ENCODE data around the gene ABCD4. TPM values are rescaled to one million over a fixed set of nuclear protein-coding genes. Genes with fewer than 3 reads are reported as not detected.

ABCD4 gene
- total and polyA plus RNA-seq, 2 experiments from 2014 or later = 60.5 to 73.1 TPM

GRCh38 chr14:74302634-74303569, at the start of gene ABCD4 (continued):
- TF ChIP-seq CREB1 (CRISPR knock-in tag; IDR thresholded peaks at IDR 0.05; ENCODE audit: low read depth) = peak; percentile 69

GRCh38 chr14:74350928-74351323, 48.2 kb upstream of the ABCD4 start:
- no peaks in the 10 kb centered on the region for H3K27me3 ChIP-seq (ENCODE audit: insufficient read depth)
- H3K4me1 Mint-ChIP-seq = peaks cover 35% of the 10 kb centered on the region
- peaks cover 13% of the 10 kb centered on the region for H3K27me3 Mint-ChIP-seq (ENCODE audit: insufficient read depth, low read depth, poor library complexity)
- peaks cover 21% of the 10 kb centered on the region; the same call in 1 of the 2 replicates for H3F3A ChIP-seq (replicated peaks; ENCODE audit: low read depth)
- H3K4me1 ChIP-seq (ENCODE audit: insufficient read depth) = peaks cover 50% of the 10 kb centered on the region
- H3K27ac ChIP-seq (ENCODE audit: low read depth) = peak overlapping the region; percentile 82; the same call in 1 of the 2 replicates
- no peaks in the 10 kb centered on the region for H3K9me2 ChIP-seq (ENCODE audit: insufficient read depth)
- no peaks in the 10 kb centered on the region for H3K9me3 Mint-ChIP-seq
- peak overlapping the region; percentile 92 for H3K4me3 Mint-ChIP-seq
- H3K79me2 ChIP-seq (replicated peaks; ENCODE audit: insufficient read depth) = peaks cover 98% of the 10 kb centered on the region
- peak overlapping the region; percentile 89 for H3K4me2 ChIP-seq
- peaks cover 7% of the 10 kb centered on the region; the same call in 1 of the 2 replicates for H3K36me3 ChIP-seq (ENCODE audit: insufficient read depth)
- H3K27ac Mint-ChIP-seq = no peak overlapping the region
- H3K36me3 Mint-ChIP-seq (ENCODE audit: low read depth) = peaks cover 50% of the 10 kb centered on the region
- no peak for ATAC-seq
- H3K4me3 ChIP-seq = peak overlapping the region; percentile 90
- no peak for DNase-seq (ENCODE audit: low spot score)
- no peak overlapping the region for H2AFZ ChIP-seq
- H4K20me1 ChIP-seq (replicated peaks; ENCODE audit: insufficient read depth) = peaks cover 60% of the 10 kb centered on the region
- TF ChIP-seq EZH2phosphoT487 (IDR thresholded peaks at IDR 0.05; ENCODE audit: unreplicated experiment) (no peak), JUNB (IDR thresholded peaks at IDR 0.05; ENCODE audit: unreplicated experiment) (no peak), NANOG (IDR thresholded peaks at IDR 0.05; ENCODE audit: borderline replicate concordance) (no peak), POLR2AphosphoS5 (IDR thresholded peaks at IDR 0.05; ENCODE audit: low read depth) (no peak), ETS1 (IDR thresholded peaks at IDR 0.05) (no peak), REST (IDR thresholded peaks at IDR 0.05; ENCODE audit: unreplicated experiment) (no peak), ZNF114 (CRISPR knock-in tag; IDR thresholded peaks at IDR 0.05) (no peak), EZH2 (IDR thresholded peaks at IDR 0.05; ENCODE audit: low read depth, unreplicated experiment) (no peak), CREB1 (CRISPR knock-in tag; IDR thresholded peaks at IDR 0.05; ENCODE audit: low read depth) (no peak)
- TF ChIP-seq, protein P1, sequence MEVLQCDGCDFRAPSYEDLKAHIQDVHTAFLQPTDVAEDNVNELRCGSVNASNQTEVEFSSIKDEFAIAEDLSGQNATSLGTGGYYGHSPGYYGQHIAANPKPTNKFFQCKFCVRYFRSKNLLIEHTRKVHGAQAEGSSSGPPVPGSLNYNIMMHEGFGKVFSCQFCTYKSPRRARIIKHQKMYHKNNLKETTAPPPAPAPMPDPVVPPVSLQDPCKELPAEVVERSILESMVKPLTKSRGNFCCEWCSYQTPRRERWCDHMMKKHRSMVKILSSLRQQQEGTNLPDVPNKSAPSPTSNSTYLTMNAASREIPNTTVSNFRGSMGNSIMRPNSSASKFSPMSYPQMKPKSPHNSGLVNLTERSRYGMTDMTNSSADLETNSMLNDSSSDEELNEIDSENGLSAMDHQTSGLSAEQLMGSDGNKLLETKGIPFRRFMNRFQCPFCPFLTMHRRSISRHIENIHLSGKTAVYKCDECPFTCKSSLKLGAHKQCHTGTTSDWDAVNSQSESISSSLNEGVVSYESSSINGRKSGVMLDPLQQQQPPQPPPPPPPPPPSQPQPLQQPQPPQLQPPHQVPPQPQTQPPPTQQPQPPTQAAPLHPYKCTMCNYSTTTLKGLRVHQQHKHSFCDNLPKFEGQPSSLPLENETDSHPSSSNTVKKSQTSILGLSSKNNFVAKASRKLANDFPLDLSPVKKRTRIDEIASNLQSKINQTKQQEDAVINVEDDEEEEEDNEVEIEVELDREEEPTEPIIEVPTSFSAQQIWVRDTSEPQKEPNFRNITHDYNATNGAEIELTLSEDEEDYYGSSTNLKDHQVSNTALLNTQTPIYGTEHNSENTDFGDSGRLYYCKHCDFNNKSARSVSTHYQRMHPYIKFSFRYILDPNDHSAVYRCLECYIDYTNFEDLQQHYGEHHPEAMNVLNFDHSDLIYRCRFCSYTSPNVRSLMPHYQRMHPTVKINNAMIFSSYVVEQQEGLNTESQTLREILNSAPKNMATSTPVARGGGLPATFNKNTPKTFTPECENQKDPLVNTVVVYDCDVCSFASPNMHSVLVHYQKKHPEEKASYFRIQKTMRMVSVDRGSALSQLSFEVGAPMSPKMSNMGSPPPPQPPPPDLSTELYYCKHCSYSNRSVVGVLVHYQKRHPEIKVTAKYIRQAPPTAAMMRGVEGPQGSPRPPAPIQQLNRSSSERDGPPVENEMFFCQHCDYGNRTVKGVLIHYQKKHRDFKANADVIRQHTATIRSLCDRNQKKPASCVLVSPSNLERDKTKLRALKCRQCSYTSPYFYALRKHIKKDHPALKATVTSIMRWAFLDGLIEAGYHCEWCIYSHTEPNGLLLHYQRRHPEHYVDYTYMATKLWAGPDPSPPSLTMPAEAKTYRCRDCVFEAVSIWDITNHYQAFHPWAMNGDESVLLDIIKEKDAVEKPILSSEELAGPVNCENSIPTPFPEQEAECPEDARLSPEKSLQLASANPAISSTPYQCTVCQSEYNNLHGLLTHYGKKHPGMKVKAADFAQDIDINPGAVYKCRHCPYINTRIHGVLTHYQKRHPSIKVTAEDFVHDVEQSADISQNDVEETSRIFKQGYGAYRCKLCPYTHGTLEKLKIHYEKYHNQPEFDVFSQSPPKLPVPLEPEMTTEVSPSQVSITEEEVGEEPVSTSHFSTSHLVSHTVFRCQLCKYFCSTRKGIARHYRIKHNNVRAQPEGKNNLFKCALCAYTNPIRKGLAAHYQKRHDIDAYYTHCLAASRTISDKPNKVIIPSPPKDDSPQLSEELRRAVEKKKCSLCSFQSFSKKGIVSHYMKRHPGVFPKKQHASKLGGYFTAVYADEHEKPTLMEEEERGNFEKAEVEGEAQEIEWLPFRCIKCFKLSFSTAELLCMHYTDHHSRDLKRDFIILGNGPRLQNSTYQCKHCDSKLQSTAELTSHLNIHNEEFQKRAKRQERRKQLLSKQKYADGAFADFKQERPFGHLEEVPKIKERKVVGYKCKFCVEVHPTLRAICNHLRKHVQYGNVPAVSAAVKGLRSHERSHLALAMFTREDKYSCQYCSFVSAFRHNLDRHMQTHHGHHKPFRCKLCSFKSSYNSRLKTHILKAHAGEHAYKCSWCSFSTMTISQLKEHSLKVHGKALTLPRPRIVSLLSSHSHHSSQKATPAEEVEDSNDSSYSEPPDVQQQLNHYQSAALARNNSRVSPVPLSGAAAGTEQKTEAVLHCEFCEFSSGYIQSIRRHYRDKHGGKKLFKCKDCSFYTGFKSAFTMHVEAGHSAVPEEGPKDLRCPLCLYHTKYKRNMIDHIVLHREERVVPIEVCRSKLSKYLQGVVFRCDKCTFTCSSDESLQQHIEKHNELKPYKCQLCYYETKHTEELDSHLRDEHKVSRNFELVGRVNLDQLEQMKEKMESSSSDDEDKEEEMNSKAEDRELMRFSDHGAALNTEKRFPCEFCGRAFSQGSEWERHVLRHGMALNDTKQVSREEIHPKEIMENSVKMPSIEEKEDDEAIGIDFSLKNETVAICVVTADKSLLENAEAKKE (CRISPR knock-in tag; IDR thresholded peaks at IDR 0.05) = no peak
- TF ChIP-seq, protein P2, sequence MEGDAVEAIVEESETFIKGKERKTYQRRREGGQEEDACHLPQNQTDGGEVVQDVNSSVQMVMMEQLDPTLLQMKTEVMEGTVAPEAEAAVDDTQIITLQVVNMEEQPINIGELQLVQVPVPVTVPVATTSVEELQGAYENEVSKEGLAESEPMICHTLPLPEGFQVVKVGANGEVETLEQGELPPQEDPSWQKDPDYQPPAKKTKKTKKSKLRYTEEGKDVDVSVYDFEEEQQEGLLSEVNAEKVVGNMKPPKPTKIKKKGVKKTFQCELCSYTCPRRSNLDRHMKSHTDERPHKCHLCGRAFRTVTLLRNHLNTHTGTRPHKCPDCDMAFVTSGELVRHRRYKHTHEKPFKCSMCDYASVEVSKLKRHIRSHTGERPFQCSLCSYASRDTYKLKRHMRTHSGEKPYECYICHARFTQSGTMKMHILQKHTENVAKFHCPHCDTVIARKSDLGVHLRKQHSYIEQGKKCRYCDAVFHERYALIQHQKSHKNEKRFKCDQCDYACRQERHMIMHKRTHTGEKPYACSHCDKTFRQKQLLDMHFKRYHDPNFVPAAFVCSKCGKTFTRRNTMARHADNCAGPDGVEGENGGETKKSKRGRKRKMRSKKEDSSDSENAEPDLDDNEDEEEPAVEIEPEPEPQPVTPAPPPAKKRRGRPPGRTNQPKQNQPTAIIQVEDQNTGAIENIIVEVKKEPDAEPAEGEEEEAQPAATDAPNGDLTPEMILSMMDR (conservative IDR thresholded peaks at IDR 0.05; ENCODE audit: low read depth in 2 of 2) = no peak
